ENCODE measurements around the gene KDELR1.

KDELR1 gene

DNA sequence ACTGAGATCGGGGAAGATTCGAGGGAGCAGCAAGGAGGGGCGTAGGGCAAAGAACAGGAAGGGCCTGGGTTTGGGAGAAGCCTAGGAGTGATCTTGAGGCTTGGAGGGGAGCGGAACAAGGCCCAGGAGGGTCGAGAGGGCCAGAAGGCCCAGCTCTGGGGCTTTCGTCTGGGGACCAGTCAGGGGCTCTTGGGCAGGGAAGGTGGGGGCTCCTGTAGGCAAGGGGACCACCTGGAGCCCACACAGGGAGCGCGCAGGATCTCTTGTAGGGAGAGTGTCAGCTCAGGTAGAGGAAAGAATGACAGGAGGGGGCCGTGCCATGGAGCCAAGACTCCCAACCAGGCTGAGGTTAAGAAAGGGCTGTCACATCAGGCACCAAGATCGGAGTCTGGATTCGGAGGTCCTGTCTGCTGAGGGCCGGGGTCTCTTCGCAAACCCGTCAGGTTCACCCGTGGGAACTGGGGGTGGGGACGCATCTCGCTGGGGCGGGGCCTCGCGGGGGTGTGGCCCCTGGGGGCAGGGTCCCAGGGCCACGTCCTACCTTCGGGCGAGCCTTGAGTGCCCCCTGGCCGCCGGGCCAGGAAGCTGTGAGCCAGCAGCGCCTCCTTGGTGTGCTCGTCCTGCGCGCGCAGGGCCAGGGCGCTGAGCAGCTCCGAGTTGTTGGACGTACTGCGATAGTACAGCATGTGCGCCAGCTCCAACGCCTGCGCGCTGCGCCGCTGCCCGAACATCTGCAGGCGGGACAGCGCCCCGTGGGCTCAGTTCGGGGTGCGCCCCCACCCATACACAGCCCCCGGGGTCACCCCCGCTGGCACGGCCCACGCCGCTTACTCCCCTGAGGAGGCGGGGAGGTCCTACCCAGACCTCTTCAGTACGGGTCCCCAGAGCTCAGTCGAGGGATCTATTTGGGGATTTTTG is 57.6 kb downstream of the KDELR1 start:
- Mint-ChIP-seq H3K27me3 (ENCODE audit: low read depth) (no peaks in the 10 kb centered on the region), H3K9me3 (no peaks in the 10 kb centered on the region), H3K4me1 (ENCODE audit: low read depth) (peaks cover 44% of the 10 kb centered on the region), H3K36me3 (ENCODE audit: low read depth) (peaks cover 32% of the 10 kb centered on the region), H3K4me3 (peak overlapping the region; percentile 92), H3K27ac (peak overlapping the region; percentile 94)
- DNase-seq (ENCODE audit: low spot score), result peak; percentile 93

DNA sequence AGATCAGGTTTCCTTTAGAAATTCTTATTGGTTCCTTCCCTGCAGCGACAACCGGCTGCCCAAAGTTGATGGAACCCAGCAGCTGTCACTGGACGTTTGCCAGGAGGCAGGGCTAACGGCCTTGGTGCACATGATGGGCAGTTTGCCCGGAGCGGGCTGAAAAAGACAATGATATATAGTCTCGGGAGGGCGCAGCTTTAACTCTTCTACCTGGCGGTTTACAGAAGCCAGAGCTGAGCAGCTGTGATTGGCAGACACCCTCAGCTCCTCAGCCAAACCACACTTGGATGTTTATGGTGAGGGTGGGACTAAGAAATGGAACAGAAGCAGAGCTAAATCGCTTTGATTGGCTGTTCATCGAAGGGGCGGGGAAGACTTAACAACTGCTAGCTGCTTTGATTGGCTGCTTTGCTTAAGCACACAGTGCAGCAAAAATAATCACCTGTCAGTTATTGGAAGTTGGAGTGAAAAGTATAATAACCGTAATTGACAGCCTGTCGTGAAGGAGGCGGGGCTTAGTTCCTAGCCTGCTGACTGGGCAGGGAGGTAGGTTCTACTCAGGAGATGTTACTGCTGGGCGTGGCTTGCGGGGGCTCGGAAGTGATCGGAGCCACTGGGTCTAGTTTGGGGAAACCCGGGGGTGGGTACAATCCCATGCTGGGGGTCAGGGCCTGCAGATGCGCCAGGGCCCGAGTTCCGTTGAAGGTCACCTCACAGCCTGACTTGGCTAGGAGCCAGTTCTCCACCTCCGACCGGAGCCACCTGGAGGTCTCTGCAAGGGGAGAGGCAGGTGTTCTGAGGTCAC is 58.5 kb downstream of the KDELR1 start:
- H3K36me3 Mint-ChIP-seq (ENCODE audit: low read depth), result peaks cover 41% of the 10 kb centered on the region
- H3K4me3 Mint-ChIP-seq, result peak overlapping the region; percentile 92
- H3K27me3 Mint-ChIP-seq (ENCODE audit: low read depth), result no peaks in the 10 kb centered on the region
- peak; percentile 91 for DNase-seq (ENCODE audit: low spot score)
- peaks cover 3% of the 10 kb centered on the region for H3K9me3 Mint-ChIP-seq
- H3K4me1 Mint-ChIP-seq (ENCODE audit: low read depth), result peaks cover 47% of the 10 kb centered on the region
- H3K27ac Mint-ChIP-seq, result peak overlapping the region; percentile 94

All from T-helper 2 cell treated with Interferon-gamma antibody and Interleukin-4, amounts not matched to agents 5 μg/mL and 100 μg/mL, for 36 hours (primary cell).